Measurements from ENCODE around the gene FAM241A.

The FAM241A gene

GRCh38 chr4:112127048-112127637 is 18.1 kb upstream of the FAM241A start:
- DNase-seq (ENCODE audit: low read depth in 1 of 2, low spot score in 1 of 2): no peak
- Histone ChIP-seq H3K27ac (replicated peaks) (no peak overlapping the region), H3K4me3 (replicated peaks; ENCODE audit: insufficient read depth, low read length) (no peak overlapping the region), H3K27me3 (ENCODE audit: insufficient read depth, poor library complexity, severe bottlenecking) (no peaks in the 10 kb centered on the region)
- TF ChIP-seq GABPA (IDR thresholded peaks at IDR 0.05; ENCODE audit: low read depth): no peak
- TF ChIP-seq REST (IDR thresholded peaks at IDR 0.05; ENCODE audit: insufficient replicate concordance, low read depth): no peak
- no peak for TF ChIP-seq CTCF (IDR thresholded peaks at IDR 0.05; ENCODE audit: insufficient read depth, low read length)
- TF ChIP-seq SPI1 (IDR thresholded peaks at IDR 0.05; ENCODE audit: borderline replicate concordance, low read depth): no peak
- TF ChIP-seq POLR2AphosphoS5 (IDR thresholded peaks at IDR 0.05; ENCODE audit: low read depth): no peak

GRCh38 chr4:112127803-112128202 is 17.5 kb upstream of the FAM241A start:
- DNase-seq (ENCODE audit: low read depth in 1 of 2, low spot score in 1 of 2): no peak
- H3K4me3 ChIP-seq (replicated peaks; ENCODE audit: insufficient read depth, low read length): no peak overlapping the region
- H3K27me3 ChIP-seq (ENCODE audit: insufficient read depth, poor library complexity, severe bottlenecking): no peaks in the 10 kb centered on the region
- no peak for TF ChIP-seq POLR2AphosphoS5 (IDR thresholded peaks at IDR 0.05; ENCODE audit: low read depth)
- no peak for TF ChIP-seq CTCF (IDR thresholded peaks at IDR 0.05; ENCODE audit: insufficient read depth, low read length)
- TF ChIP-seq REST (IDR thresholded peaks at IDR 0.05; ENCODE audit: insufficient replicate concordance, low read depth): no peak
- TF ChIP-seq SPI1 (IDR thresholded peaks at IDR 0.05; ENCODE audit: borderline replicate concordance, low read depth): no peak
- TF ChIP-seq GABPA (IDR thresholded peaks at IDR 0.05; ENCODE audit: low read depth): no peak
- H3K27ac ChIP-seq (replicated peaks): no peak overlapping the region

- no peak overlapping the region for H3K4me3 ChIP-seq (replicated peaks; ENCODE audit: insufficient read depth, low read length)
- H3K27me3 ChIP-seq (ENCODE audit: insufficient read depth, poor library complexity, severe bottlenecking): no peaks in the 10 kb centered on the region
- TF ChIP-seq SPI1 (IDR thresholded peaks at IDR 0.05; ENCODE audit: borderline replicate concordance, low read depth) (no peak), GABPA (IDR thresholded peaks at IDR 0.05; ENCODE audit: low read depth) (no peak), CTCF (IDR thresholded peaks at IDR 0.05; ENCODE audit: insufficient read depth, low read length) (no peak), POLR2AphosphoS5 (IDR thresholded peaks at IDR 0.05; ENCODE audit: low read depth) (no peak), REST (IDR thresholded peaks at IDR 0.05; ENCODE audit: insufficient replicate concordance, low read depth) (no peak)
- H3K27ac ChIP-seq (replicated peaks): no peak overlapping the region
- no peak for DNase-seq (ENCODE audit: low read depth in 1 of 2, low spot score in 1 of 2)
Measured at GRCh38 chr4:112128452-112128851, 16.8 kb upstream of the FAM241A start.
